Renal pelvis (tissue), 3 donors: ENCODE results near the gene COX15. TPM values are rescaled to one million over a fixed set of nuclear protein-coding genes. Genes with fewer than 3 reads are reported as not detected.

ENCODE experiments used
- polyA plus RNA-seq, 3 donors: library from polyadenylated mRNA; unstranded; fragments of 120-200 nt; gene quantifications; one replicate each; pipeline ENCODE4 v1.2.1, GENCODE V29; 2013; ENCODE audit not compliant: insufficient read length in 3 of 3

Gene COX15
- polyA plus RNA-seq, 3 donors, result 43.0 to 62.7 (median 59.8) TPM

Other genes starting within 250 kb of the COX15 start
- gene NKX2-3, start 199.2 kb downstream of the COX15 start, polyA plus RNA-seq, result not detected
- 10 to 100 TPM; 37.0 to 52.8 (median 43.2) TPM for gene SLC25A28, start 111.7 kb downstream of the COX15 start, polyA plus RNA-seq
- gene ENTPD7, start 72.6 kb downstream of the COX15 start, polyA plus RNA-seq, result 10 to 100 TPM; 18.9 to 22.2 (median 20.9) TPM
- gene CUTC, start 107 bp upstream of the COX15 start, polyA plus RNA-seq, result 10 to 100 TPM; 23.6 to 28.6 (median 25.2) TPM
- 10 to 100 TPM in 2 of 3 donors, 1 to 10 TPM in 1; 9.2 to 14.3 (median 13.8) TPM for gene ABCC2, start 50.5 kb upstream of the COX15 start, polyA plus RNA-seq